GM12865 (cell line): Measurements from ENCODE around the gene ATP9A.

Source experiments
- DNase-seq: peaks from one replicate; pipeline ENCODE4 v3.0.0; 2010; ENCODE audit warnings: low read depth
- H3K4me3 ChIP-seq: 2 replicates; pipeline ENCODE4 v1.5.1; 2011; ENCODE audit warnings: mild to moderate bottlenecking, low read depth, low read length, control low read depth
- CTCF ChIP-seq: IDR thresholded peaks from 2 replicates; pipeline ENCODE4 v1.5.1; 2011; ENCODE audit warnings: low read length, control low read depth, low read depth, inconsistent platforms; ENCODE audit not compliant: insufficient read depth; ENCODE audit errors: missing control alignments

Gene ATP9A

GRCh38 chr20:51678026-51678697 lies 90.0 kb downstream of the ATP9A start:
- TF ChIP-seq CTCF = no peak
- no peak for DNase-seq
- no peak overlapping the region for H3K4me3 ChIP-seq

- DNase-seq = no peak
- TF ChIP-seq CTCF = no peak
- no peak overlapping the region for H3K4me3 ChIP-seq
These were observed 99.2 kb downstream of the ATP9A start for GRCh38 chr20:51668947-51669346.

- no peak overlapping the region for H3K4me3 ChIP-seq
- no peak for TF ChIP-seq CTCF
- no peak for DNase-seq
These were observed 99.7 kb downstream of the ATP9A start for GRCh38 chr20:51668515-51668914.

- no peak for TF ChIP-seq CTCF
- DNase-seq = no peak
- no peak overlapping the region for H3K4me3 ChIP-seq
These were observed 100.7 kb downstream of the ATP9A start for GRCh38 chr20:51667491-51667890.

GRCh38 chr20:51667002-51667408 lies 101.2 kb downstream of the ATP9A start:
- no peak for DNase-seq
- no peak for TF ChIP-seq CTCF
- H3K4me3 ChIP-seq = no peak overlapping the region

- no peak for TF ChIP-seq CTCF
- DNase-seq = no peak
- no peak overlapping the region for H3K4me3 ChIP-seq
These were observed 102.1 kb downstream of the ATP9A start for GRCh38 chr20:51666126-51666525.

GRCh38 chr20:51665543-51666118 lies 102.6 kb downstream of the ATP9A start:
- DNase-seq = no peak
- no peak for TF ChIP-seq CTCF
- no peak overlapping the region for H3K4me3 ChIP-seq
